Dendritic cell treated with granulocyte-macrophage colony-stimulating factor and Interleukin-4, amounts not matched to agents 40 ng/mL and 50 ng/mL, for 4 days (primary cell): ENCODE results near the gene FTCDNL1.

Experiments used
- H3K27ac Mint-ChIP-seq: one replicate; pipeline ENCODE4 v1.8.0; 2022; ENCODE audit warnings: mild to moderate bottlenecking, mixed read lengths
- H3K27me3 Mint-ChIP-seq: one replicate; pipeline ENCODE4 v1.8.0; 2022; ENCODE audit warnings: mild to moderate bottlenecking, mixed read lengths
- H3K36me3 Mint-ChIP-seq: one replicate; pipeline ENCODE4 v1.8.0; 2022; ENCODE audit warnings: low read depth, mixed read lengths
- H3K4me1 Mint-ChIP-seq: one replicate; pipeline ENCODE4 v1.8.0; 2022; ENCODE audit warnings: low read depth, mixed read lengths
- H3K4me3 Mint-ChIP-seq: one replicate; pipeline ENCODE4 v1.8.0; 2022; ENCODE audit warnings: mild to moderate bottlenecking, moderate library complexity, mixed read lengths
- H3K9me3 Mint-ChIP-seq: one replicate; pipeline ENCODE4 v1.8.0; 2022; ENCODE audit warnings: mixed read lengths
- intact Hi-C: fragments of 100-400 bp; cut with micrococcal nuclease; formaldehyde crosslinking; loops from one replicate; pipeline ENCODE4 v1.15.0; 2022

Gene FTCDNL1

DNA sequence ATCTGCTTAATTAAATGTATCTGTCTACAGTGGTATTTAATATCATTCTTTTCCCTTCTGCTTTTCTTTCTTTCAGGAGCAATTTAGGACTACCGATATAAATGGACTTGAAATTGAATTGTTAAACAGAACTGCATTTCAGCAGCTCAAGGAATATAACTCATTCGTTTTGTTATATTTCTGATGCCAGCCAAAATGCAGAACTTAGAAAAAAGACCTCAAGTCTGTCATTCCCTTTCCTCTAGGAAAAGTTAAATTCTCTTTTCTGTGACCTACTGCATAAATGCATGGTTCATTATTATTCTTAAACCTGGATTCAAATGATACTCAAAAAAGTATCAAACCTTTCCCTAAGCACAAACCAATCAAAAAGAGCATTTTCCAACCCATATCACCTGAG, 21.4 kb downstream of the FTCDNL1 start:
- Mint-ChIP-seq H3K4me1 (peaks cover 6% of the 10 kb centered on the region), H3K27ac (no peak overlapping the region), H3K27me3 (no peaks in the 10 kb centered on the region), H3K9me3 (no peaks in the 10 kb centered on the region), H3K4me3 (no peak overlapping the region), H3K36me3 (peaks cover 11% of the 10 kb centered on the region)
- intact Hi-C loops = no loop called here

DNA sequence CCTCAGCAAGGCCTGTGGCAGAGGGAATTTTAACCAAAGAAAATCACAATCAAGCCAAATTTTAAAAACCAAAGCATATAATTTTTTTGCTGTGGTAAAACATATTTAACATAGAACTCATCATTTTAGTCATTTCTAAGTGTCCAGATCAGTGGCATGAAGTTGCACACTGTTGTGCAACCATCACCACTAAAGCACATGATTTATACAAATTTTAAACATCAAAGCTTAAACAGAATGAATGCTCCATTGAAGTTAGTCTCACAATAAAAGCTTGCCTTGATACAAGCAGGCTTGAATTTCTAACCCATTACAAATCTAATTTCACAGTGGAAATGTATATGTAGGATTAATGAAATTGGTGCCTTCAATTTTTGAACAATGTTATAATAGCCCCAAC, 31.2 kb downstream of the FTCDNL1 start:
- H3K27ac Mint-ChIP-seq = no peak overlapping the region
- H3K4me3 Mint-ChIP-seq = no peak overlapping the region
- intact Hi-C loops = no loop called here
- no peaks in the 10 kb centered on the region for H3K9me3 Mint-ChIP-seq
- H3K4me1 Mint-ChIP-seq = peaks cover 32% of the 10 kb centered on the region
- no peaks in the 10 kb centered on the region for H3K27me3 Mint-ChIP-seq
- no peaks in the 10 kb centered on the region for H3K36me3 Mint-ChIP-seq

DNA sequence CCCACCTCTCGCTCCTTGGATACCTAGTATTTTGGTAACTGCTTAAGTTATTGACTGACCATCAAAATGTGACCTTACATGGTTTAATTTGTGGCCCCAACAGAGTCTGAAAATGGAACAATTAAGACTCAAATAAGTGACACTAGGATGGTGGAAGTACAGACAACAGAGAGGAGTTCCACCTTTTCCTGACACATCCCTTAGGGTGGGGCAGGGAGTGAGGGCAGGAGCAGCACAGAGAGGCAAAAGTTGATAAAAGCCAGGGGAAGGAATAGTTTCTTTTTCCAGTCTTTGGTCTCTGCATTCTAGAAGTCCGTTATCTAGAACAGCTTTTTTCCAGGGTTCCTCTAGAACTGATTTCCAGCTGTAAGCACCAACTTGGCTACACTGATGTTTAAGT, 32.2 kb downstream of the FTCDNL1 start:
- Mint-ChIP-seq H3K9me3 (no peaks in the 10 kb centered on the region), H3K4me1 (peaks cover 32% of the 10 kb centered on the region), H3K27me3 (no peaks in the 10 kb centered on the region), H3K27ac (no peak overlapping the region), H3K36me3 (no peaks in the 10 kb centered on the region), H3K4me3 (no peak overlapping the region)
- intact Hi-C loops = no loop called here

DNA sequence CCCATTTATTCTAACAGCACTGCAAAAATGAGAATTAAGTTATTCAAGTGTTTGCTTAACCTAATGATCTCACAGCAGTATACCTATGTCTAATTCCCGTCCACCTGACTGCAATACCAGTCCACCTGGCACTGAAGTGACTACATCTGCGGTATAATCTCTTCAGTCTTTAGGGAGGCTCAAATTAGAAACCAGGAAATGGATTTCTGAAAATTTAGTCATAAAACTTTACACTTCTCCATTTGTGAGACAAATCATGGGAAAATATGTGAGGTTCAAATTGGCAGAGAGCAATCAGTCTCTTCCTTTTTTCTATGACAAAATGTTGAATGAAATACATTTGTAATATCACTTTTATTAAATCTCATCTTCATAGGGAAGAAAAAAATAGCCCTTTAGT, 33.0 kb downstream of the FTCDNL1 start:
- H3K9me3 Mint-ChIP-seq = no peaks in the 10 kb centered on the region
- no peaks in the 10 kb centered on the region for H3K27me3 Mint-ChIP-seq
- no peak overlapping the region for H3K27ac Mint-ChIP-seq
- intact Hi-C loops = no loop called here
- peaks cover 29% of the 10 kb centered on the region for H3K4me1 Mint-ChIP-seq
- H3K36me3 Mint-ChIP-seq = no peaks in the 10 kb centered on the region
- H3K4me3 Mint-ChIP-seq = no peak overlapping the region

DNA sequence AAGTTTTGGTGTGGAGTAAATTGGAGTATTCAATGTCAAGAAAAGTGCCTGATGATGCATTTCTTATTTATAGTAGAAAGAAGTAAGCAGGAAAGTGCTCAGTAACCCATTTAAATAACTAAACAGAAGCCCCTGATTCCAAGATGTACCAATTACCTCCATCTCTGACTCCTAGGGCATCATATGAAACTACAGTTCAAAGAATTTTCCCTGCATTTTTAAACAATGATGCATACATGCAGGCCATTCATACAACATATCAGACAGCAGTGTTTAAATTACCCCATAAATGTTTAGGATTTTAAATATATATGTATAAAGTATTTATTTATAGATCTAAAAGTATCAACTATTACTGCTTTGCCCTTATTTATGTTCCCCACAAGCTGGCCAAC, 36.2 kb downstream of the FTCDNL1 start:
- Mint-ChIP-seq H3K4me1 (peaks cover 33% of the 10 kb centered on the region), H3K9me3 (no peaks in the 10 kb centered on the region), H3K27me3 (no peaks in the 10 kb centered on the region), H3K4me3 (no peak overlapping the region), H3K27ac (no peak overlapping the region), H3K36me3 (peaks cover 7% of the 10 kb centered on the region)
- intact Hi-C loops = no loop called here

DNA sequence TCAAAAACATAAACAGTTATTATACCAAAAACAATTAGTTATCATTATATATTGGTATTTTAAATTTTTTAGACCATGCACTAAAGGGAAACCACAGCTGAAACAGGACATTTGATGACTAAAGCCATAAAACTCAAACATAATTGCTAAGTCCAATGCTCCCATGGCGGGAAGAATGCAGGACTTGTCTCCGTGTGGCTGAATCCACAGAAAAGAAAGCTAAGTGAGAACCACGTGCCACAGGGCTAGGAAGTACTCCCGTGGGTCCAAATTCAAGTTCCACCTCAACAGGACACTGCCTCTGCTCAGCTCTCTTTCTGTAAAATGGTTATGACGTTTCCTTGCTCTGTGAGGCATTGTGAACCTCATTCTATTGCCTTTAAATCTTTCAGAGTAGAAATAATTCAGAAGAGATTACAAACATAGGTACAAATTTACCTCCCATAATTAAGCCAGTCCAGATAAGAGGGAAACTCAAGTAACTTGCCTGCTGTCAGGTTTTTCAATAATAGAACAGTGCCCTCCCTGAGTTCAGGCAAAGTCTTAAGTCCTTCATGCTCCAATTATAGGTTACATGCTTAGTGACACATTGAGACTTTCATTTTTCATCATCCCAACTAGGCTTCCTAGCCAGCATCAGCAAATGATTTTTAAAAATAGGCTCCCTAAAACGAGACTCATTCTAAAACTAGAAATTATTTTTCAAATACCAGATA, 36.7 kb downstream of the FTCDNL1 start:
- H3K4me1 Mint-ChIP-seq = peaks cover 28% of the 10 kb centered on the region
- no peak overlapping the region for H3K4me3 Mint-ChIP-seq
- H3K36me3 Mint-ChIP-seq = peaks cover 7% of the 10 kb centered on the region
- intact Hi-C loops = no loop called here
- no peaks in the 10 kb centered on the region for H3K27me3 Mint-ChIP-seq
- no peak overlapping the region for H3K27ac Mint-ChIP-seq
- no peaks in the 10 kb centered on the region for H3K9me3 Mint-ChIP-seq

DNA sequence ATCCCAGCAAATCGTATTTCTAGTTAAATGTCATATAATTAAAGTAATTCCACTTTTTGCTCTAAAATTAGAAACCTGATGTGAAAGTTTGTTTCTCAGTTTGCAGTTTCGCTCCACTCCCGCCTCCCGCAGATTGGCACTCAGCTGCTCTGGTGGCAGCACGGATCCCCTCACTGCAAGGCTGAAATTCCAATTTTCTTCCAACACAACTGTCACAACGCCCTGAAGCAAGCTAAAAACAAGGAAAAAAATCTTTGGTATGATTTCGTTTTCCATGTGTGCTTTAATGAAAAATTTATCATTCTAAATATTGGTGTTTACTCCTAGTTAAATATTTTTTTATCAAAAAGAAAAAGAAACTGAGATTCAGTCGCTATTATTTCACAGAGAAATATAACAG, 38.5 kb downstream of the FTCDNL1 start:
- H3K36me3 Mint-ChIP-seq = peaks cover 7% of the 10 kb centered on the region
- H3K27me3 Mint-ChIP-seq = no peaks in the 10 kb centered on the region
- H3K27ac Mint-ChIP-seq = no peak overlapping the region
- no peak overlapping the region for H3K4me3 Mint-ChIP-seq
- peaks cover 10% of the 10 kb centered on the region for H3K4me1 Mint-ChIP-seq
- intact Hi-C loops = no loop called here
- peaks cover 9% of the 10 kb centered on the region for H3K9me3 Mint-ChIP-seq

DNA sequence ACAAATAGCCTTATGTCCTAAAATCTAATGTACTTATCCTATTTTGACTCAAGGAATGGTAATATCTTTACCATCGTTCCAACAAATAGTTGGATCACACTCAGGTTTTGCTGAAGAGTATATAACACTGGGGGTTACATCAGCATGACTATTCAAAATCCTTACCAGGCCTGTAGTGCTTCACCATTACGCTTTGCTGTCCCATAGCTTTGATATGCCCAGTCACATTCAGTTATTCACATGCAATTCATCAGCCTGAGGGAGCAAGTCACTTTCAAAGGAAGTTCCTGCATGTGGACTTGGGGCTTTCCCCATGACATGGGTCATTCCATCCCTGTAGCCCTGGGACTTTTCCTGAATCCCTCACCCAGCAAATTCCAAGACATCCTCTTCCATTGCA, 39.6 kb downstream of the FTCDNL1 start:
- H3K27ac Mint-ChIP-seq = no peak overlapping the region
- H3K36me3 Mint-ChIP-seq = peaks cover 12% of the 10 kb centered on the region
- H3K4me3 Mint-ChIP-seq = no peak overlapping the region
- H3K4me1 Mint-ChIP-seq = peaks cover 8% of the 10 kb centered on the region
- H3K9me3 Mint-ChIP-seq = peaks cover 9% of the 10 kb centered on the region
- no peaks in the 10 kb centered on the region for H3K27me3 Mint-ChIP-seq
- intact Hi-C loops = no loop called here

DNA sequence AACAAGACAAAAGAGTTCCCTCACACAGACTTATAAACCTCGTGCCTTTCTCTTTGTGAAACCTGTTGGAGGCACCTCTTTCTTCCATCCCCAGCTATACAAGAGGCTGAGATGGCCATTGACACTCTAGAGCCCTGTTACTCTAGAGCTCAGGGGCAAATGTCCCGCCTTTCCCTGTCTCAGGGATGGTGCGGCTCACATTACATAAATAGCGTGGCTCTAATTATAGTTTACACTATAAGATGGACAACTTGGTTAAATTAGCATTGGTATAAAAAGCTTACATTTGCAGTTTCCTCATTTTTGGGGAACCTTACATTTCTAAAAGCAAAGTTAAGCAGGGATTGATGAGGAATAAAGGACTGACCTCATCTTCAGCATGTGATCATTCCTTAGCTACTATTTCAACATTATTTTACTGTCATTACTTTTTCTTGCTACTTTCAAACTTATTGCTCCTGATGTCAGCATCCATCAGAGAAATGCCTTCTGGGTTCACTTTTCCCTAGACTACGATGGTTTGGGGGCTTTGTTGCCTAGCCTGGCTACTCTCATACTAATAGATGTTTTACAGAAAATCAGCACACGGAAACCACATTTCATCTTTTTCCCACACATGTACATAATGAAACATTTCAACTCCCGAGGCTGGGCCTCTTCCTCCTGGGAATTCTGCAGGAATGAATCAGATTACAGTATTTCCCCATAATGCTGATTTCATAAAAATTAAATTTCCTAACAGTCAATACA, 40.4 kb downstream of the FTCDNL1 start:
- Mint-ChIP-seq H3K27me3 (no peaks in the 10 kb centered on the region), H3K36me3 (peaks cover 12% of the 10 kb centered on the region), H3K27ac (no peak overlapping the region), H3K4me1 (peaks cover 8% of the 10 kb centered on the region), H3K4me3 (no peak overlapping the region), H3K9me3 (peaks cover 9% of the 10 kb centered on the region)
- intact Hi-C loops = no loop called here

DNA sequence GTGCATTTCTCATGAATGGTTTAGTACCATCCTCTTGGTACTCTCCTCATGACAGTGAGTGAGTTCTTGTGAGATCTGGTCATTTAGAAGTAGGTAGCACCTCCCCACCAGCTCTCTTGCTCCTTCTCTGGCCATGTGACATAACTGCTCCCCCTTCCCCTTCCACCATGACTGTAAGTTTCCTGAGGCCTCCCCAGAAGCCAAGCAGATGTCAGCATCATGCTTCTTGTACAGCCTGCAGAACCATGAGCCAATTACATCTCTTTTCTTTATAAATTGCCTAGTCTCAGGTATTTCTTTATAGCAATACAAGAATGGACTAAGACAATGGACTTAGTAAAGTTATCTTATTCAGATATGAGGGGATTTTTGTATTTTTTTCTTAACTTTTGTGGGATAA, 43.0 kb downstream of the FTCDNL1 start:
- Mint-ChIP-seq H3K9me3 (peaks cover 9% of the 10 kb centered on the region), H3K4me3 (no peak overlapping the region), H3K27me3 (no peaks in the 10 kb centered on the region), H3K4me1 (peaks cover 8% of the 10 kb centered on the region), H3K36me3 (peaks cover 12% of the 10 kb centered on the region), H3K27ac (no peak overlapping the region)
- intact Hi-C loops = no loop called here

DNA sequence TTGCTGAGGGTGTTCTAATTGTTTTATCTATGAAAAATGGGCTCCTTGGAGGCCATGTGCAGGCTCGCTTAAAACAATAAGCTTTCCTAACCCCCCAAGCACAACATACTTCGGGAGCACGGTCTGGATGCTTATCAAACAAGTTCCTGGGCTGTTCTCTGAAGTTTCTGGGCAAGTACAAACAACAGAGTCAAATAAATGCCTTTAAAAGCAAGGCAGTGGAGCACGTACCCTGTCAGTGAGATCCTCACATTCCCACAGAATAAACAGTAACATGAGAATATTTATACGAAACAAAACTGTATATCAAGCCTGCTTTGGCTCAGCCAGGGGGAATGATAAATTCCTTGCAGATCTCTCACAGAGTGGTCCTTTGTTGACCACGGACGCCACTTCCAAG, 44.8 kb downstream of the FTCDNL1 start:
- H3K27ac Mint-ChIP-seq = no peak overlapping the region
- H3K4me3 Mint-ChIP-seq = no peak overlapping the region
- H3K27me3 Mint-ChIP-seq = no peaks in the 10 kb centered on the region
- peaks cover 8% of the 10 kb centered on the region for H3K4me1 Mint-ChIP-seq
- peaks cover 9% of the 10 kb centered on the region for H3K9me3 Mint-ChIP-seq
- intact Hi-C loops = no loop called here
- peaks cover 6% of the 10 kb centered on the region for H3K36me3 Mint-ChIP-seq

DNA sequence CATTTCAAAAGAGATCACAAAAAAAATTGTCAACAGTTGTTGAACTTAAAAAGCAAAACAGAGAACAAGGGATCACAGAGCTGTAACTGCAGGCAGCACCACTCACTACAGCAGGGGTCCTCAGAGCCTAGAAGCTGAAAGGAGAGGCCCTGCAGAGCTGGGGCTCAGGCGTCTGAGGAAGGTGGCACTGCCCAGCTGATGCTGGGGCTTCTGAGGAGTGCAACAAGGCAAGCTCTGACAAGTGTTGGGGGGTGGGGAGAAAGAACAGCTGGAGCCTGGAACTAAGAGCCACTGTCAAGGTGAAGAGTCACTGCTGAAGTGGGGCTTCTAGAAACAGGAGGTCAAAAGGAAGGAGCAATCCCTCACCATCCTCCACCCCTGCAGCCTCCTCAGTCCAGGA, 46.2 kb downstream of the FTCDNL1 start:
- H3K4me3 Mint-ChIP-seq = no peak overlapping the region
- H3K36me3 Mint-ChIP-seq = peaks cover 6% of the 10 kb centered on the region
- no peaks in the 10 kb centered on the region for H3K27me3 Mint-ChIP-seq
- no peaks in the 10 kb centered on the region for H3K4me1 Mint-ChIP-seq
- H3K9me3 Mint-ChIP-seq = peaks cover 9% of the 10 kb centered on the region
- intact Hi-C loops = no loop called here
- H3K27ac Mint-ChIP-seq = no peak overlapping the region

DNA sequence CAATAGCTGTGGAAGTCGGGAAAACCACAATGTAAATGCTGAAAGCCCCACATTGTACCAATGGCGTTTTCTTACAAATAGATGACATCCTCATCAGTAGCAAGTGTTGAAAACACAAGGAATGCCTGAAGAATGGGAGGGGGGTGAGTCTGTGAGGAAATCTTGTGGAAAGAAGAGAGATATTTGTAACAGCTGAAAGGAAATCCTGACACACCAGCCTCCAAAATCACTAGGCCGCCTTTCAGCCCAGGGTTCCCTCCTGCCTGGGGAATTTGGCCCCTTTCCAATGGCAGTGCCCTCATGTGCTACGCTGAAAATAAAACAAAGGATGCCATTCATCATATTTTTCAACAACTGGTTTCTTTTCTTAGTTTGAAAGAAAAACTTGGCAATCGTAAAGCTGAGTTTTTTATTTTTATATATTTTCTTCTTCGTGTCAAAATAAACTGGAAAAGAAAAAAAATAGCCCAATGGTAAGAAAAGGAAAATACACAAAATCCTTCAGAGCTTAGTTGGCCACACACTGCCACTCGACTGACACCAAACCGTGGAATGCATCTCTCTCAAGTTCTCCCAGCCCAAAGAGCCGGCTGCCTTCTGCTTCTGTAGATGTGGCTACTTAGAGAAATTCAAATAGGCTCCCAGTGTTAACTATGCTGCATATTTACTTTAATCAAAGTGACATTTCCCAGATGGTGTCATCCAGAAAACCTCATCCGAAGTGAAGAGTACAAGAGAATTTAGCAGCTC, 52.0 kb downstream of the FTCDNL1 start:
- intact Hi-C loops = no loop called here
- H3K4me3 Mint-ChIP-seq = no peak overlapping the region
- H3K9me3 Mint-ChIP-seq = no peaks in the 10 kb centered on the region
- no peaks in the 10 kb centered on the region for H3K36me3 Mint-ChIP-seq
- peaks cover 9% of the 10 kb centered on the region for H3K4me1 Mint-ChIP-seq
- H3K27ac Mint-ChIP-seq = no peak overlapping the region
- no peaks in the 10 kb centered on the region for H3K27me3 Mint-ChIP-seq
